CD4-positive, alpha-beta T cell treated with Interferon alpha-2 for 1 hour (primary cell): ENCODE data around the gene HS6ST1.

Source experiments
- DNase-seq, 2 donors: peaks; one replicate each; pipeline ENCODE4 v3.0.0-alpha.2; 2020 to 2022

Gene HS6ST1

DNA sequence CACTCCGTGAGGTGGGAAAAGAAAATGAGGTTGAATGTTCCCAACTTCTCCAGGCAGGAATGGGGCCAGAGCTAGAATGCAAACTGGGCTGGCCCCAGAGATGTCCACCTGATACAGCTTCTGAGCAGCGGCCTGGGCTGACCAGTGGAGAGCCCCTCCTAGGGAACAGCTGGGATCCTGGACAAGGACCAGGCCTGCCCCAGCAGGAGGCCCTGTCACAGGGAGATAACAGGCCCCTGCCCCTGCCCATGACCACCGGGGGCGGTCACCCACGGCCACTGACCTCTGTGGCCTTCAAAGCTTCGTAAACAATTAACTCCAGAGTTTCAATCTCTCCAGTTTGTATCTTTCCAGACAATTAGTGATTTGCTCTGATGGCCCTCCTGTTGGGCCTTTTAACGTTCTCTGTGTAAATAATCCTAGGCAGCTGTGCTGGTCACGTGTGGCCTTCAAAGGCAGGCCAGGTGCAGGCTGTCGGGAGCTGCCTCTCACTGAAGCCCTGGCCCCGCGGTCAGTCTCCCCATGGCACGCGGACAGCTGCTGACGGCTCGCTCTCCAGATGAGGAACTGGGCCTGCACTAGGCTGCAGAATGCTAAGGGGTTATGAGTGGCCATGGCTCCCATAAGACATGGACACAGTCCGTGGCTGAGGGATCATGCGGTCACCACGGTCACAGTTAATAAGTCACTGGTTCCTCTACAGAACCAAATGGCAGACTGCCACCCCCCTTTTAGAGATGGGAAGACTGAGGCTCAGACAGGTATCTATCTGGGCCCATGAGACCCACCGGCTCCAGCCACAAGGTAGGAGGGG lies 9.2 kb downstream of the HS6ST1 start:
- no peak for DNase-seq

GRCh38 chr2:128308889-128309279 lies 9.8 kb downstream of the HS6ST1 start:
- no peak for DNase-seq

- DNase-seq, result no peak
These were observed 10.4 kb downstream of the HS6ST1 start for GRCh38 chr2:128308284-128308731.

DNA sequence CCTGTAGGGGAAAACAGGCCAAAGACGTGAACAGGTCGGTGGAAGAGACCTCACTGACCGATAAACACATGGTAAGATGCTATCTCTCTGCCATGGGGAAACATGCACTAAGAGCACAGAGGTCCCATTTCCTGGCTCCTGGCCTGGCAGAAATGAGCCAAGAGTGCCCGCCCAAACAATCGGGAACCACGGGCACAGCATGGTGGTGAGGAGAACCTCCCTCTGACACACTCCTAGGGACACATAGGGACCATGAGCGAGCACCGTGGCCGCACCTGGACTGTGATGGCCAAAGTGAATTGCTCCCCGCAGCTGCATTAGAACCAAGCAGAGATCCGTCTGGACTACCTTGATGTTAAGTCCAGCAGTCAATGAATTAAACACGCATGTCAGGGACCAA lies 11.1 kb downstream of the HS6ST1 start:
- DNase-seq, result no peak

DNA sequence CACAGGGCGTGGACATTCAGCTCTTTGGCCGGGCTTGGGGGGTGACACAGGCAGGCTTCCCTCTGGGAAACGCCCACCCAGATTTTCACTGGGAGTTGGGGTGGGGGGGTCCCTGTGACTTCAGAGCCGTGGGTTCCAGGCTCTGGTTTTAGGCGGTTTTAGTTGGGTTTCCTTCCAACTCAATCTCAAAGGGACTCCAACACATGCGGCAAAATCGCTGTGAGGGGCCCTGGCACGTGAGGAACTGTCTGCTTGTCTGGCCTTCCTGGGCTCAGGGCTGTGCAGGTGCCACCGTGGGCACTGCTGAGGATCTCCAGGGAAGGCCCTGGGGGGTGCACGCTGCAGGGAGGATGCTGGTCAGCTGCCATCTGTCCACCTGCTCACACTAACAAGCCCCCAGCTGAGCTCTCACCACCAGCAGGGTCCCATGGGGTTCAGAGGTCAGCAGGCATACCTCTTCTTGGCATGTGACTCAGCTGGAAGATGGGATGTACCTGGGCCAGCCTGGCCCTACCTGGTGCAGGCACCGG lies 11.7 kb downstream of the HS6ST1 start:
- no peak for DNase-seq

DNA sequence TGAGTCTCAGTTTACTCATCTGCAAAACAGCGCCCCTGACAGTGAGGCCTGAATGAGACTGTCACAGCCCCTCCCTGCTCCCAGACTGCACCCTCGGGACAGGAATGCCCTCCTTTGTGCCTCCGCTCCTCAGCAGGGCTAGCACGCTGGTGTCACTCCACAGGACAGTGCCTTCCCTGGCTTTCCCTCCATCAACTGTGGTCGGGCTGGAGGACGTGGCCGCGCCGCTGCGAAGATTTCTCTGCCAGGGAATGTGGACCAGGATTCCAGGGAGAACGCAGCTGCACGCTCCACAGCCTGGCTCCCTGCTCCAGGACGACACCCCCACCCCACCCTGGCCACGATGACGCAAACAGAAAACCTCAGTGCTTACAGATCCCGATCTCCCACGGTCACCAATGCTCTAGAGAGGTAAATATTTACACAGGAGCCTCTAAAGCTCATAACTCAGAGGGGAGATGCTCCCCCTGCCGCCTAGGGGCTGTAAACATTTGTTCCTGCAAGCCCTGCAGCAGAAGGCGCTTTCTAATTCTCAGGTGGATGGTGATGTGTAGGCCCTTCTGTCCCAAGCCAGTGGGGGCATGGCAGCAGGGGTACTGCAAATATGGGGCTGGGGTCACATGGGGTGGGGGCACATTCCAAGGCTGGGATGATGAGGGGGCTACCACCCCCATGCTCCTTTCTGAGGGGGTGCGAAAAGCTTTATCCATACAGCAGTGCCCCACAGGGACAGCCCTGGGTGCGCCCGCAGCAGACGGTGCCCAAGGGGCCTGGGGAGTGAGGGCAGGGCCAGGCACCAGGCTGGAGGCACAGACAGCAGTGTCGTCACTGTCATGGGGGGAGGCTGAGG lies 12.4 kb downstream of the HS6ST1 start:
- no peak for DNase-seq

- no peak for DNase-seq
These were observed 13.1 kb downstream of the HS6ST1 start for GRCh38 chr2:128305555-128306080.

DNA sequence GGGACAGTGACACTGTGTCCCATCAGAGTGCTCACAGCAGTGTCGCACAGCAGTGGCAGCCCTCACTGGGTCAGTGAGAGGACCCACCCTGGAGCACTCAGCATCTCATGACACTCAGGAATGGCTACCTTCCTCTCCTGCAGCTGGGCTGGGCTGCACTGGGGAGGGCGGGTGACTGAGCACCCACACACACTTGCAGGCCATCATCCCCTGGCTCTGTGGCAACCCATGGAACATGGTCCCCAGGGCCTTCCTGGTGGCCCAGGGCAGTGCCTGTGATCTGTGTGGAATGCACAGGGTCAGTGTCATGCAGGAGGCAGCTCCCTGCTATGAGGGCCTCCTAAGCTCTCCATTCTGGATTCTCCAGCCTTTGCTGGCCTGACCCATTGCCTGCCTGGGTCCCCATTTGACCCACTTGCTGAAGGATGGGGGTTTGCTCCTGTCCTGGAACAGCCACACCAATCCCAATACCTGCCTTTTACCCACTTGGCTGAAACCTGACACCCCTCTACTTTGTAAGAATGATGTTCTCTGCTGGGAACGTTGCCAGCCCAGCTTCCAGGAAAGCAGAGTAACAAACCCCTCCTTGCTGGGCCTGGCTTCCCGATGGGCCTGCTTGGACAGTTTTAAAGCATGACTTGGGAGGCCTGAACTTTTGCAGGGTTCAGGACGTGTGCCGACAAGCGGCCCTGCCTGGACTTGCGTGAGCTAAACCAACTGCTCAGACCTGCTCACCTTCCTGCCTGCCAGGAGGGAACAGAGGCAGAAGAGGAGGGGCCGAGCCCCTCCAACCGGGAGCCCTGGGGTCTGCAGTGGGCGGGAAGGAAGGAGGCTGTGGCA lies 13.7 kb downstream of the HS6ST1 start:
- no peak for DNase-seq

DNA sequence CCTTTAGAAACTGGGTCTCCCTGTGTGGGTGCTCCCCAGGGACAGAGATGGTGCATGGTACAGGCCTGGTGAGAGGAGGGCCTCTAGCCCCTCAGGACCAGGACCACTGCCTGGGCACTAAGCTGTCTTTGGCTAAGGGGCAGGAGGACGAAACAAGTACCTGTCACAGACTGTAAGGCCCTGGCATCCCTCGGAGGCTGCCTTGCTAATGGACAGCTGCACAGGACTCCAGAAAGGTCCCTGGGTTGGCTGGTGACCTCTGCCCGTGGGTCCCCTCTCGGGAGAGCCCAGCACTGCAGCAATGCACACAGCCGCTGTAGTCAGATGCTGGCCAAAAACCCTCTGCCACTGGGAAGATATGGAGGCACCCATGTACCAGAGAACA lies 14.3 kb downstream of the HS6ST1 start:
- no peak for DNase-seq

- DNase-seq, result no peak
These were observed 14.8 kb downstream of the HS6ST1 start for GRCh38 chr2:128303911-128304310.

DNA sequence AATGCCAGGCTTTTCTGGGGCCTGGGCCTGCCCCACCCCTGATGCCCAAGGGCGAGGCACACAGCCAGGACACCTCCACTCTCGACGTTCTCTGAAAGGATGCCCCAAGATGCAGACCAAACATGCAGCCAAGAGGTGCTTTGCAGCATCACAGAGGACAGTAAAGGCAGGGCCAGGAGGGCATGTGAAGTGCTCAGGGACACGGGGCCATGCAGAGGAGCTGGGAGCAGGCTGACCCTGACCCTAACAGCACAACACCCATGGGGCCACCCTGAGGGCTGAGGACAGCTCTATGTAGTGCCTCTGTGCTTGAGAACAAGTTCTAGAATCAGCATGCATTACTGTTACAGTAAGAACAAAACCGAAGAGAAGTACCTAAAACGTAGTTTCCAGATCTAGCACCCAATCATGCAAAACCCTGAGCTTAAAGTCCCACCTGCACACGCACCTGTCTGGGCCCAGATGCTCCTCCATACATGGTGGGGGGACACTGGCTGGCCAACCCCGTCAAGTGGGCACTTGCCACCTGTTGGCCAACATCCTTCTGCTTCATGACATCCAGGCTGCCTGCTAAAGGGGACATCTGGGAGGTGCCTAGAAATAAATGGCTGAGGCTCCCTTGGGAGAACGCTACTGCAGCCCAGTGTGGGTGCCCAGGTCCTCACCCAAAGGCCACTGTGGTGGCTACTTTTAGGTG lies 15.4 kb downstream of the HS6ST1 start:
- DNase-seq, result no peak

DNA sequence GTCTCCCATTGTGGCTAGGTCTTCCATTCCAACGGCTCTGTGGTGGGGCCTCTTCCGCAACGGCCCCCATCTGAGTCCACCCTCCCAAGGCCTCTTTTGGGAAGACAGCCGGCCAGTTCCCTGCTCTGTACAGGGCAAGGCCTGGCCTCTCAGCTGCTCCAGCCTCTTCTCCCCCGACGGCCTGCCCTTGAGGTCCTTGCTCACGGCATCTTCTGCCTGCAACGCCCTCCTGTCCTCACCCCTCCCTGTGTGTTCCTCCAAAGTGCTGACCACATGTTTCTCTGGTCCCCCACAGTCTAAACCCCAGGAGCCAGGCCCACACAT lies 16.0 kb downstream of the HS6ST1 start:
- DNase-seq, result no peak

GRCh38 chr2:128302011-128302743 lies 16.5 kb downstream of the HS6ST1 start:
- no peak for DNase-seq

DNA sequence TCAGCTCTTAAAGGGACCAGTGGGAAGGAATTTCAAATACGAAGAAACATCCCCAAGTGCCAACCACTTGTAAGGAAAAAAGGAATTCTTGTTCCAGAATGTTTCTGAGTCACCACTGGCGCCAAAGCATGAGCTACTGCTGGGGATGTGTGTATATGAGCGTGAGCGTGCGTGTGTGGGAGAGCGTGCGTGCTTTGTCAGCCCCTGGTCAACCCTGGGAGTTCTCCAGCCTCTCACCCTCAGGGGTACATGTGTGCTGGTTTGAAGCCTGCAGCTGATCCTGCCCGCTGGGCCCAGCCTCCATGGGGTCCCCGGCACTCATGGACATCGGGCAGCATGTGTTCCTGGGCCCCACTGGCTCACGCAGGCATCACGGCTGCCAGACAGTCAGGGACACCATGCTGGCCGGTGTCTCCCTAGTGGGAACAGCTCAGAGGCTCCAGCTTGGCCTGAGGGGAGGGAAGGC lies 17.1 kb downstream of the HS6ST1 start:
- no peak for DNase-seq

GRCh38 chr2:128301021-128301420 lies 17.6 kb downstream of the HS6ST1 start:
- no peak for DNase-seq

DNA sequence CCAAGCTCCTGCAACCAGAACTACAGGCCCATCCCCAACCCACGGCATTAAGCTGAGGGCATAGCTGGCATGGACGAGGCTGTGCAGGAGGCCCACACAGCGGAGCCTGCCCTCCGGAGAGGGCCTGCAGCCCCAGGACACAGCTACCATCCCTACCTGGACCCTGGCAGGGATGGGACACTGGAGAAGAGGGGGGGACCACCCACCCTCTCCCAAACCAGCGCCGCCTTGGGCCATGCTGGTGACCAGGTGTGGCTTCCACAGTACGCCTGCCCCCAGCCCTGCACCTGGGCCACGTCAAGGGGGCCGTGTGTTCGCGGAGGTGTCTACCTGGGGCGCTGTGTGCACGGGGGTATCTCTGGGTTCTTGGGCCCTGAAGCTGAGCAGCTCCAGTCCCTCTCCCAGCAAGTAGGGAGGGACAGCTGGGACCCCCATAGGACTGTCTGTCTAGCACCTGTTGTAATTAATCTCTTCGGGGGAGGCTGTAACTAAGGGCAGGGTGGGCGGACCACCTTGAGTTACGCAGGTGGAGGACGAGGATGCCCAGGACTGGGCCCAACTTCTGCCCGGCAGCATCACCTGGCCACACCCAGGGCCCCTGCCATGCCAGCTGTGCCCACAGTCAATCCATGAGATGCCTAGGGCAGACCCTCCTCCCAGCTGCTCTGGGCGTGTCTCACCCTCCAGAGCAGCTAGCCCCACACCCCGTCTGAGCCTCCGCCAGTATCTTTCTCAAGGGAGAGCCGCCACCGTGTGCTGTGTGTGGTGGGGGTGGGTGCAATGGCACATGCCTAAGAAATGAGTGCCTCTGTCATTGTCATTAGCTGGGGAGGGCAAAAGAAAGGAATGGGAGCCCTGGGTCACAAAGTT lies 18.3 kb downstream of the HS6ST1 start:
- no peak for DNase-seq

DNA sequence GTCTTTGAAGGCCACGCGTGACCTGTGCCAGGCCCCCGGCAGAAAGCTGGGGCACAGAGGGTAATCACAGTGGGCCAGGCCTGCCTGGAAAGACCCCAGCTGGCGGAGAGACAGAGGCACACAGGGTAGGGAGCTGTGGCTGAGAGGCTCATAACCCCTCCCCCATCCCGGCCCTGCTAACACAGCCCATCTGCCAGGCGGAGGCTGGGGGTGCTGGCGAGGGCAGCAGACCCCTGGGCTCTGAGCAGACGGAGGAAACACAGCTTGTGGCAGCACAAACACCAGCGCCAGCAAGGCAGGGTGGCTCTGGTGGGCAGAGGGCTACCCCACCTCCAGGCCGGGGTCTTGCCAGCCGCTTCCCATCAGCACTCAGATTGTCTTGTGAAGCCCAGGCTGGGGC lies 19.0 kb downstream of the HS6ST1 start:
- DNase-seq, result no peak

DNA sequence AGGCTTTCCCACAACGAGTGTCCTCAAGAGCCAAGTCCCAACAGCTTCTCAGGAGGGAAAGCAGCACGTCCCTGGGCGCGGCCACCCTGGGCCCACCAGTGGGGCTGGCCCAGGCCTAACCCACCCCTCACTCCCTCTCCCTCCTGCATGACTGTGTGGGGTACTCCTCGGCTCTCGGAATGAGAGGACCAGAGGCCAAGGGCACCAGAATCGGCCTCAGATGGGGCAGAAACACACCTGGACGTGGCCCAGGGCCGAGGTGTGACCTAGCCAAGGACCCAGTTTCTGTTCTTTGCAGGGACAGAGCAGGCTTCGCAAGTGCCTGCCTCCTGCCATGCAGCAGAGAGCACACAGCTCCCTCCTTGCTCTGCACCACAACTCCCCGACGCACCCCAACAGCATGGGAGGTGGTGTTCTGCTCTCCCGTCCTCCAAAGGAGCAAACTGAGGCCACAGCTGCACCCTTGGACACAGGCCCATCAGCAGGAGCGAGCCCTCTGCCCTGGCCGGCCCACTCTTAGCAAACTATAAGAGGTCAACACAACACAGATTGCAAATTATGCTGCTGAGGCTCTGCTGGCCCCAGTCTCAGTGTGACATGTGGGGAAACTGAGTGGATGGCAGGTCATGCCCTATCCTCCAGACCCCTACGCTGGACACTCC lies 19.7 kb downstream of the HS6ST1 start:
- DNase-seq, result no peak

- DNase-seq, result no peak
These were observed 20.4 kb downstream of the HS6ST1 start for GRCh38 chr2:128298286-128298685.
